Fibroblast of lung (primary cell): ENCODE data around the gene CTSW.

ENCODE experiments used
- CTCF ChIP-seq, 2 donors: IDR thresholded peaks in 1 of 2; conservative IDR thresholded peaks in 1 of 2; 1 replicate in 1 of 2; 2 replicates in 1 of 2; pipeline ENCODE4 v1.5.1; 2011 to 2012; ENCODE audit warnings: low read length in 2 of 2, control low read depth in 1 of 2, inconsistent platforms in 1 of 2, low read depth in 1 of 2, mild to moderate bottlenecking in 1 of 2
- EZH2 ChIP-seq: IDR thresholded peaks from 2 replicates; pipeline ENCODE4 v1.5.1; 2012; ENCODE audit warnings: low read length, control low read depth, mild to moderate bottlenecking; ENCODE audit errors: missing control alignments

DNA sequence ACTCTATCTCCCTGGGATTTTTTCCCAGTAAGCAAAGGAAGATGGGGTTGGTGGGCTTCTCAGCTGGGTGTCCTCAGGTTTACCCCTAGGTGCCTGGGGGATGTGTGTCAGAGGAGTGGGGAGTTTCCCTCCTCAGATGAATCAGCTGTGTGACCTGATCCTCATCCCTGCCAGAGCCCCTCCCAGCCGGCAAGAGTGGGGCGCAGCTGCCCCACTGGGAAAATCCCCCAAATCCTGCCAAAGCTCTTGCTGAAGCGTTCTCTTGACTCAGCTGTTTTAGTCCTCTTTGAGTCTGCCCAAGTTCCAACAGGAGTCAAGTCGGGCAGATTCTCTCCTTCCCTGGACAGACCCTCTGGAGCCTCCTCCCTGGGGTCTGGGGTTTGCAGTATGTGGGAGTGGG, 33.2 kb downstream of the CTSW start:
- TF ChIP-seq CTCF (conservative IDR thresholded peaks at IDR 0.05 in 1 of 2, IDR thresholded peaks at IDR 0.05 in 1 of 2; ENCODE audit: low read depth in 1 of 2, low read length in 2 of 2), result no peak
- TF ChIP-seq EZH2, result no peak
